ENCODE data around the gene SCUBE3.
A peak's percentile ranks its signal among the peaks of the same experiment; 100 is the strongest.

The SCUBE3 gene

GRCh38 chr6:35272005-35272404 lies 58.2 kb downstream of the SCUBE3 start:
- DNase-seq (ENCODE audit: low spot score), result no peak

GRCh38 chr6:35273822-35274559 lies 60.2 kb downstream of the SCUBE3 start:
- DNase-seq (ENCODE audit: low spot score), result no peak

DNA sequence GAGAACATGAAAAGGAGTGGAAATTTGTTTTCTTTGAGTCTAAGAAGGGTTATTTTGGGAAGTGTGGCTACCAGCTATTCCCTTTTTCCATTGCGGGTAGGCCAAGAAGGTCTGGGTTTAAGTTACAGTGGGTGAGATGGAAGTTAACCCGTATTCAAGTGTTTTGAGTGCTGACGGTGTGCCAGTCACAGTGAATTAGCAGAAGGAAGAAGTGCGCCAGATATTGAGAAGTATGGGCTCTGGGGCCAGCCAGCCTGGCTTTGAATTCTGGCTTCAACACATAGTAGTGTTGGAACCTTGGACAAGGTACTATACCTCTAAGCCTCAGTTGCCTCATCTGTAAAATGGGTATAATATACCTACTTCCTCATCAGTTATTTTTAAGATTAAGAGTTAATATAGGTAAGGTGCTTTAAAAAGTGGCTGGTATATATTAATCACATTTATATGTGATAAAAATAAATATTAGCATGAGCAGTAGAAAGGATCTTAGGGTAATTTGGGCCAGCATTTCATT lies 62.0 kb downstream of the SCUBE3 start:
- DNase-seq (ENCODE audit: low spot score), result no peak

- DNase-seq (ENCODE audit: low spot score), result no peak
Observed at GRCh38 chr6:35278708-35279107, 65.0 kb downstream of the SCUBE3 start.

- DNase-seq (ENCODE audit: low spot score), result no peak
Observed at GRCh38 chr6:35280903-35281302, 67.1 kb downstream of the SCUBE3 start.

DNA sequence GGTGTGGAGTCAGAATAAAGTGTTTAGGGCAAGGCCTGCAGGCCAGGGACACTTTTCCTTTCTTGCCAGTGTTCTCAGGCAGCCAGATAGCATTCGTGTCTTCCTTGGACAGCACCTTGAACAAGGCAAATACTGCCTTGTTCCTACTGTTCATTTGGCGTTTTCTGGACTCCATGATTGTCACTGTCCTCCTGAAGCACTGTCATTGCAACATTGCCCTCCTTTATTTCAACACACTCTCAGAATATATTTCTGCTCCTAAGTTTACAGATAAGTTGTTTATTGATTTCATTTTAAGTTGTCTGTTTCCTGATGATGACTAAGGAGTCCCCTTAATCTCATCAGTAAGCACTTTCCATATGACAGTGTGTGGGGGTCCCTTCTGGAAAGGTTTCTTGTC lies 68.7 kb downstream of the SCUBE3 start:
- no peak for DNase-seq (ENCODE audit: low spot score)

DNA sequence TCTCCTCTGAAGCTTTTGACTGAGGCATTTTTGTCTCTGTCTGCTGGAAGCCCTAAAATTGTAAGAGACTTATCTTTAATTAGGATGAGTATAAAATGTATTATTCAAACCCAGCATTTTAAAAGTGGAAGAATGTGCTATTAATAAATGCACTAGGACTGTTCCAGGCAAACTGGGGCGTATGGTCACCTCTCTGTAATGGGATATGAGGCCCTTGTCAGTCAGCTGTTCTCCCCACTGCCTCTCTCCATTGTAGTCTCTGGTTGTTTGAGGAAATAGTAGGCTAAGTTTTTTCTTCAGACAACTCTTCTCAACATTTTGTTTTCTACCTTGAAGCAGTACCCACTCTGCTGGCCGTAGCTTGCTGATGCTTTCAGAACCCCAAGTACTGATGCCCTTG lies 69.6 kb downstream of the SCUBE3 start:
- no peak for DNase-seq (ENCODE audit: low spot score)

GRCh38 chr6:35287671-35288396 lies 74.1 kb downstream of the SCUBE3 start:
- DNase-seq (ENCODE audit: low spot score), result no peak

DNA sequence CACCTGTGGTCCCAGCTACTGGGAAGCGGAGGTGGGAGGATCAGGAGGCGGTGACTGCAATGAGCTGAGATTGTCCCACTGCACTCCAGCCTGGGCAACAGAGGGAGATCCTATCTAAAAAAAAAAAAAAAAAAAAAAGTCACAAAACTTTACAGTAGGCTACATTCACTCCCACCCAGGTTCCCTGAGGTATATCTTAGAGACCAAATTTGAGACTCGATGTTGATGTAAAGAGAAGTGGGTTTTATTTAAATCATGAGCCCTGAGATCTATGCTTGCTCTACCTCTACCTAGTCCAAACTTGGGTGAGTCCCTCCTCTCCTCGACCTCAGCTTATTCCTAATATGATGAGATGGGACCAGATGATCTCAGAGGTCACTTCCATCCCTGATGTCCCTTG lies 75.1 kb downstream of the SCUBE3 start:
- DNase-seq (ENCODE audit: low spot score), result no peak

- DNase-seq (ENCODE audit: low spot score), result no peak
Observed at GRCh38 chr6:35291491-35291890, 77.7 kb downstream of the SCUBE3 start.

DNA sequence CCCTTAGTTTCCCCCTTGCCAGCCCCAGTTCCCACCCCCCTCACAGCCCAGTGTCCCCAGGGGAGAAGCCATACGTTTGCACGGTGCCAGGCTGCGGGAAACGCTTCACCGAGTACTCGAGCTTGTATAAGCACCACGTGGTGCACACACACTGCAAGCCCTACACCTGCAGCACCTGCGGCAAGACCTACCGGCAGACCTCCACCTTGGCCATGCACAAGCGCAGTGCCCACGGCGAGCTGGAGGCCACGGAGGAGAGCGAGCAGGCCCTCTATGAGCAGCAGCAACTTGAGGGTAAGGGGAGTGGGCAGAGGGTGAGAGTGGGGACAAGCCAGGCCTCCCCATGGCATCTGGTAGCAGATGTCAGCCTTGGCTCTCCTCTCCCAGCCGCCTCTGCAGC lies 78.7 kb downstream of the SCUBE3 start:
- no peak for DNase-seq (ENCODE audit: low spot score)

GRCh38 chr6:35293681-35294080 lies 79.9 kb downstream of the SCUBE3 start:
- no peak for DNase-seq (ENCODE audit: low spot score)

- DNase-seq (ENCODE audit: low spot score), result peak; percentile 71
Observed at GRCh38 chr6:35294308-35294945, 80.7 kb downstream of the SCUBE3 start.

- DNase-seq (ENCODE audit: low spot score), result no peak
Observed at GRCh38 chr6:35295036-35295435, 81.3 kb downstream of the SCUBE3 start.

DNA sequence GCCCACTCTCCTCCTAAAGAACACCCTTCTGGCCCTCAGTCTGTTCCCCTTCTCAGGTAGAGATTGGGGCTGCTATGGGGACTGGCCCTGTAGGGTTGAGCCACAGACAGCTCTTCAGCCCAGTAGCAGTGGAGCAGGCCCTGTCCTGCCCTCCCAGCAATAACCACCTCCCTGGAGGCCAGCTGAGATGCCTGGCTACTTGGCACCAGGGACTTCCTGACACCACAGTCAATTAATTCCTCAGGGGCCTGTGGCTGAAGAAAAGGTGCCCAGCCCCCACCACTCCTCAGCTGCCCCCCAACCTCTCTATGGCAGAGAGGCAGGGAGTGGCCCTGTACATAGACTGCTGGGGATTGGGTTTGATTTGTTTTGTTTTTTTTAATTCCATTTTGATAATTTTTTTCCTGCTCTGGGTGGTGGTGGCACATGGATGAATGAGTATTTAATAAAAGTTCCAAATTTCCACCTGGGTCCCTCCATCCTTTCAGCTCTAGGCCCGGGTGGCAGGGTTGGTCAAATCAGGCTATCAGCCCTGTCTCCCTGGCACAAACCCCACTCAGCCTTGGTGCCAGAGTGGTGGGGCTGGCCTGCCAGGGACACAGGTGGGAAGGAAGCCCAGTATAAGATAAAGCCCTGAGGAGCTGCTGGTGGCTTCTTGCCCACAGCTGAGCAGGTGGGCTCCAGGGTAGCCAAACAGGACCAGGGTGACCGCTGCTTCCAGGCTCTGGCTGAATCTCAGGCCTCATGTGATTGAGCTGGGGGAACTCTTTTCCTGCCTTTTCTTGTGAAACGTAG lies 82.0 kb downstream of the SCUBE3 start:
- no peak for DNase-seq (ENCODE audit: low spot score)

- no peak for DNase-seq (ENCODE audit: low spot score)
Observed at GRCh38 chr6:35296931-35297600, 83.3 kb downstream of the SCUBE3 start.

DNA sequence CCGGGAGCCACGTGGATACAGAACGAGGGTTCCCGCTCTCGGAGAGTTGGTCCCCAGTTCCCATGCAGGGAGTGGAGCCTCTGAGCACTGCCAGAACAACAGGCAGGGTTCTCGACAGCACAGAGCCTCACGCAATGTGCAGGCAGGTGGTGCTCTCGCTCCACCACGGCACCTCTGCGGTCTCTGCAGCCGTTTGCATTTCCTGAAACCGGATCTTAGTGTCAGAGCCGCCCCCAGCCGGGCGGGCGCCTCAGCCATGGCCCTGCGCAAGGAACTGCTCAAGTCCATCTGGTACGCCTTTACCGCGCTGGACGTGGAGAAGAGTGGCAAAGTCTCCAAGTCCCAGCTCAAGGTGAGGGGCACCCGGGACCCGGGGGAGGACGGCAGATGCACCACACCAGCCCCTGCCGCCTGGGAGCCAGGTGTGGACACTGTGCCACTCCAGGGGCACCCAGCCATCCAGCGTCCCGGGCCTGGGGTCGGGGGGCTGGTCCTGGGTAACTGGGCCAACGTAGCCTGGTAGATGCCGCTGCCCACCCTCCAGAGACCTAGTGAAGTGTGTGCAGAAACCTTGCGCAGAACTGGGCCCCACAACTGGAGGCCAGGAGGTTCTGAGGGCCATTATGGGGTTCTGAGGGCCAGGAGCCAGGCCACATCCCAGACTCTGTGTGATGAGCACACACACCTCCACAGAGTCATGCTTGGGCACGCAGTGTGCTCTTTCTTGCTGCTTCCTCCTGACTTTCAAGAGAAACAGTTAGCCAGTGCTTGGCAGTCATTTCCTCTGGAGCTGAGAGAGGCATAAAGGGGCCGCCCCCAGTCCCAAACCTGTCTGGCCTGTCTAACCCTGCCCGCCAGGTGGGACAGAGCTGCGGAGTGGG lies 84.1 kb downstream of the SCUBE3 start, which contains the start of gene DEF6:
DEF6 (plus strand) TSS at position 218 of the 881 bp plus-strand sequence; CDS start at position 257, 39 bp downstream.
- DNase-seq (ENCODE audit: low spot score), result peak; percentile 84

DNA sequence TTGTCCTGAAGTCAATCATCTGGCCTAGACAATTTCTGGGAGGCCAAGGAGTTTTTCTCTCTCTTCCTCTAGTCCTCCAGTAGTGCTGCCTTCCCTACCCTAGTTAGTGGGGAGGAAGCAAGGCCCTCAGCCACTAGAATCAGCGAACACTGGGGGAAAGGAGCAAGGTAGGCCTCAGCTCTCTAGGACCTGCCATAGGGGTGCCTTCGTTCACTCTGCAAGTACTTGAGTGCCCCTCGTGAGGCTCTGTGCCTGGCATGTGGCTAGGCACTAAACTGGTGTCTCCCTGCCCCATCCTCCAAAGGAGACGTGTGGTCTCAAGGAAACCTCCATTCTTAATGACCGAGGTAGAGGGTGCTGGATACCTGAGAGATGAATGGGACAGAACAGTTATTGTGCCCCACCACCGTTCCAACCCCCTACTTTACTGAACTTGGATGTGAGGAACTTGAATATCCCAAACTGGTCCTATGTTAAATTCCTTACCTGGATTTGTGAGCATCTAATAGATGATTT lies 84.9 kb downstream of the SCUBE3 start:
- no peak for DNase-seq (ENCODE audit: low spot score)

- DNase-seq (ENCODE audit: low spot score), result no peak
Observed at GRCh38 chr6:35299674-35300073, 85.9 kb downstream of the SCUBE3 start.

DNA sequence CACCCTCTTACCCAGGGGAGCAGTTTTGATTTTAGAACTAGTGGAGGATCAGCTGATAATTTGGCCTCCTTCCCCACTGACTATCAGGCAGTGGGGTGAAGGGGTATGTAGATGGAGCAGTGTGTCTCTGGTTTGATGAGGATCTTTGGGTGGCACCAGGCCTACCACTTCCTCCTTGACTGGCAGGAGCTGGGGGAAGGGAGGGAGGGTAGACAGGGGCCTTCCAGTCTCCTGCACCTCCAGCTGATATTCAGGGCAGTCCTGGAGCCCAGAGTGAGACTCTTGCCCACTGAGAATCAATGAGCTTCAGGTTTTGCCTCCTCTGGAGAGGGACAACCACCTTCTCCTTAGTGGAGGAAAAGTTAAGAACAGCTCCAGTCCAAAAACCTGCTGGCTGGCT lies 87.1 kb downstream of the SCUBE3 start:
- no peak for DNase-seq (ENCODE audit: low spot score)
